Right lobe of liver (tissue), 4 donors: ENCODE results near the gene KCNT2.

Experiments
- CTCF ChIP-seq, 4 donors: fragments of 200-600 bp in 3 of 4; fragments of 450-650 bp in 1 of 4; IDR thresholded peaks; one replicate each; pipeline versions ENCODE4 v1.5.1 to v1.8.0; 2016 to 2022; ENCODE audit warnings: antibody characterized with exemption in 4 of 4, mild to moderate bottlenecking in 2 of 4
- POLR2A ChIP-seq: fragments of 450-650 bp; IDR thresholded peaks from one replicate; pipeline ENCODE4 v1.6.1; 2017; ENCODE audit warnings: antibody characterized with exemption, mild to moderate bottlenecking
- donor health status: DM: no; HTN: no; CAD: no.
- donor health status: DM: no; HTN: no; CAD: no.
- donor health status: DM: no; HTN: yes; CAD: no.

GRCh38 chr1:196451103-196451502 is 157.1 kb downstream of the KCNT2 start:
- TF ChIP-seq CTCF (IDR thresholded peaks at IDR 0.05): no peak
- no peak for TF ChIP-seq POLR2A
